ENCODE measurements around the gene S1PR5. TPM values are rescaled to one million over a fixed set of nuclear protein-coding genes. Genes with fewer than 3 reads are reported as not detected.

Gene S1PR5
- total and polyA plus RNA-seq, 9 of the 15 experiments (the other 6 are each of a cell fraction or from before 2014, with no cell fraction given): 0.03 to 0.54 (median 0.35) TPM; not detected in 4

DNA sequence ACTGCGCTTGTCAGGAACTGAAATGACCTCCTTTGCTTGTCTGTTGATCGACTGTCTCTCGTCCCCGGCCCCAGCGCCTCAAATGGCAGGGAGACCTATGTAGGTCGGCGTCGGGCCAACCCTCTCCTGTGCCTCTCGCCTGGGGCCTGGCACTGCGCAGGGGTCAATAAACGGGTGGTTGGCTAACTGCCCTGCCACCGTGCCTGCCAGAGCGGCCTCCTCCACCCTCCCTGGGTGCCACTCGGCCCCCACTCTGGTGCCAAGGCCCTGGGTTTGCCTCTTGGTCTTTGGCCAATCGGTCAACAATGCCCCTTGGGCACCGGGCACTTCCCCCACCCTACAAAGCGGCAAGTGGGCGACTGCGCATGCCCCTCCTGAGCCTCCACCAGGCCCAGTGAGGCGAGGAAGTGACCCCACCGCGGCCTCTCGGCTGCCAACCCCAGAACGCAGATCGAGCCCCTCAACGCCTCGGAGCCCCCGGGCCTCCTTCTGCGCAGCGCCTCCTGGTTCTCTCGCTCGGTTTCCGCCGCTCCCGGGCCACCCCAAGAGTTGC is 15.2 kb downstream of the S1PR5 start (continued):
- TF ChIP-seq ELF2 (CRISPR knock-in tag; IDR thresholded peaks at IDR 0.05) (no peak), RBBP5 (IDR thresholded peaks at IDR 0.05; ENCODE audit: borderline replicate concordance, insufficient read depth, low read length, poor library complexity, severe bottlenecking) (no peak), DPF2 (IDR thresholded peaks at IDR 0.05) (peak; percentile 9; the same call in 1 of the 2 replicates), ZNF175 (CRISPR knock-in tag; IDR thresholded peaks at IDR 0.05; ENCODE audit: low read depth) (0 out of 2 replicates have a peak, but pooled peaks have one; percentile 6), ELF4 (CRISPR knock-in tag; IDR thresholded peaks at IDR 0.05) (no peak), EZH2 (IDR thresholded peaks at IDR 0.05; ENCODE audit: borderline replicate concordance, low read depth, low read length) (no peak), RBM15 (IDR thresholded peaks at IDR 0.05; ENCODE audit: insufficient read depth, low read length) (no peak), SRSF3 (IDR thresholded peaks at IDR 0.05; ENCODE audit: insufficient read depth, low read length) (peak; percentile 98; the same call in 1 of the 2 replicates), ZNF57 (CRISPR knock-in tag; IDR thresholded peaks at IDR 0.05) (no peak), ILF3 (IDR thresholded peaks at IDR 0.05; ENCODE audit: borderline replicate concordance) (no peak), ASH1L (IDR thresholded peaks at IDR 0.05; ENCODE audit: borderline replicate concordance, low read depth, partially characterized antibody) (no peak), FOXM1 (IDR thresholded peaks at IDR 0.05; ENCODE audit: low read depth) (no peak), FOXM1 (CRISPR knock-in tag; IDR thresholded peaks at IDR 0.05; ENCODE audit: low read depth) (no peak), SIN3A (IDR thresholded peaks at IDR 0.05; ENCODE audit: borderline replicate concordance in 2 of 2, control insufficient read depth in 1 of 2, low read depth in 2 of 2, low read length in 2 of 2) (no peak), PCBP2 (IDR thresholded peaks at IDR 0.05; ENCODE audit: low read depth, low read length, poor library complexity, severe bottlenecking) (no peak), RBM14 (IDR thresholded peaks at IDR 0.05; ENCODE audit: borderline replicate concordance, insufficient read depth, low read depth, low read length) (0 out of 2 replicates have a peak, but pooled peaks have one; percentile 81), PML (IDR thresholded peaks at IDR 0.05; ENCODE audit: low read length) (no peak)
- TF ChIP-seq, protein P1, sequence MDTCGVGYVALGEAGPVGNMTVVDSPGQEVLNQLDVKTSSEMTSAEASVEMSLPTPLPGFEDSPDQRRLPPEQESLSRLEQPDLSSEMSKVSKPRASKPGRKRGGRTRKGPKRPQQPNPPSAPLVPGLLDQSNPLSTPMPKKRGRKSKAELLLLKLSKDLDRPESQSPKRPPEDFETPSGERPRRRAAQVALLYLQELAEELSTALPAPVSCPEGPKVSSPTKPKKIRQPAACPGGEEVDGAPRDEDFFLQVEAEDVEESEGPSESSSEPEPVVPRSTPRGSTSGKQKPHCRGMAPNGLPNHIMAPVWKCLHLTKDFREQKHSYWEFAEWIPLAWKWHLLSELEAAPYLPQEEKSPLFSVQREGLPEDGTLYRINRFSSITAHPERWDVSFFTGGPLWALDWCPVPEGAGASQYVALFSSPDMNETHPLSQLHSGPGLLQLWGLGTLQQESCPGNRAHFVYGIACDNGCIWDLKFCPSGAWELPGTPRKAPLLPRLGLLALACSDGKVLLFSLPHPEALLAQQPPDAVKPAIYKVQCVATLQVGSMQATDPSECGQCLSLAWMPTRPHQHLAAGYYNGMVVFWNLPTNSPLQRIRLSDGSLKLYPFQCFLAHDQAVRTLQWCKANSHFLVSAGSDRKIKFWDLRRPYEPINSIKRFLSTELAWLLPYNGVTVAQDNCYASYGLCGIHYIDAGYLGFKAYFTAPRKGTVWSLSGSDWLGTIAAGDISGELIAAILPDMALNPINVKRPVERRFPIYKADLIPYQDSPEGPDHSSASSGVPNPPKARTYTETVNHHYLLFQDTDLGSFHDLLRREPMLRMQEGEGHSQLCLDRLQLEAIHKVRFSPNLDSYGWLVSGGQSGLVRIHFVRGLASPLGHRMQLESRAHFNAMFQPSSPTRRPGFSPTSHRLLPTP (IDR thresholded peaks at IDR 0.05; ENCODE audit: borderline replicate concordance, extremely low read depth, insufficient read length): no peak
- TF ChIP-seq, protein P2, sequence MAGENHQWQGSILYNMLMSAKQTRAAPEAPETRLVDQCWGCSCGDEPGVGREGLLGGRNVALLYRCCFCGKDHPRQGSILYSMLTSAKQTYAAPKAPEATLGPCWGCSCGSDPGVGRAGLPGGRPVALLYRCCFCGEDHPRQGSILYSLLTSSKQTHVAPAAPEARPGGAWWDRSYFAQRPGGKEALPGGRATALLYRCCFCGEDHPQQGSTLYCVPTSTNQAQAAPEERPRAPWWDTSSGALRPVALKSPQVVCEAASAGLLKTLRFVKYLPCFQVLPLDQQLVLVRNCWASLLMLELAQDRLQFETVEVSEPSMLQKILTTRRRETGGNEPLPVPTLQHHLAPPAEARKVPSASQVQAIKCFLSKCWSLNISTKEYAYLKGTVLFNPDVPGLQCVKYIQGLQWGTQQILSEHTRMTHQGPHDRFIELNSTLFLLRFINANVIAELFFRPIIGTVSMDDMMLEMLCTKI (IDR thresholded peaks at IDR 0.05; ENCODE audit: partially characterized antibody): no peak

Measured in K562 (cell line).